Activated CD8-positive, alpha-beta T cell treated with anti-CD3 and anti-CD28 coated beads, Interleukin-2, amount 10 ng/mL, durations not matched to agents 7 days and 5 days (primary cell): ENCODE measurements around the gene YRDC. TPM values are rescaled to one million over a fixed set of nuclear protein-coding genes. Genes with fewer than 3 reads are reported as not detected.
A peak's percentile ranks its signal among the peaks of the same experiment; 100 is the strongest.
"Not testable (repeated sequence)": the region's sequence is repeated elsewhere in the genome, so short reads cannot be mapped to it uniquely, and the experiment has no call there.

Experiments used
- ATAC-seq: fragments of 150-1000 bp; cut with Tn5 transposase; one replicate; pipeline ENCODE4 v1.10.0; 2021; ENCODE audit warnings: moderate library complexity
- CTCF ChIA-PET: fragments of 350-600 bp; sonication (Branson Sonifier 250); formaldehyde crosslinking; loops from one replicate; lab custom pipeline; 2021; ENCODE audit warnings: antibody characterized with exemption; lab: Charles Lee
- POLR2A ChIA-PET: fragments of 350-600 bp; sonication (Branson Sonifier 250); formaldehyde crosslinking; loops from one replicate; lab custom pipeline; 2021; ENCODE audit warnings: antibody characterized with exemption; lab: Charles Lee
- DNase-seq: peaks from one replicate; pipeline ENCODE4 v3.0.0-alpha.2; 2020
- H3K27ac Mint-ChIP-seq: one replicate; pipeline ENCODE4 v1.8.0; 2021; ENCODE audit warnings: mild to moderate bottlenecking, mixed read lengths
- H3K27me3 Mint-ChIP-seq: one replicate; pipeline ENCODE4 v1.8.0; 2021; ENCODE audit warnings: low read depth, mixed read lengths
- H3K36me3 Mint-ChIP-seq: one replicate; pipeline ENCODE4 v1.8.0; 2021; ENCODE audit warnings: low read depth, mixed read lengths
- H3K4me1 Mint-ChIP-seq: one replicate; pipeline ENCODE4 v1.8.0; 2021; ENCODE audit warnings: low read depth, mixed read lengths
- H3K4me3 Mint-ChIP-seq: one replicate; pipeline ENCODE4 v1.8.0; 2021; ENCODE audit warnings: mild to moderate bottlenecking, mixed read lengths
- H3K9me3 Mint-ChIP-seq: one replicate; pipeline ENCODE4 v1.8.0; 2022; ENCODE audit warnings: mixed read lengths; ENCODE audit not compliant: insufficient read depth
- total RNA-seq, 2 experiments: library from RNA; stranded (reverse); gene quantifications; one replicate each; pipeline ENCODE4 v1.2.3, GENCODE V29; 2021

The YRDC gene
- total RNA-seq, 2 experiments from 2014 or later = 17.1 to 17.3 TPM

- Mint-ChIP-seq H3K4me3 (peak overlapping the region; percentile 54), H3K9me3 (no peaks in the 10 kb centered on the region), H3K27me3 (peaks cover 28% of the 10 kb centered on the region), H3K4me1 (peaks cover 23% of the 10 kb centered on the region), H3K27ac (no peak overlapping the region), H3K36me3 (peaks cover 9% of the 10 kb centered on the region)
- POLR2A ChIA-PET = no interaction called here
- CTCF ChIA-PET = no interaction called here
- DNase-seq (peak; percentile 66), ATAC-seq (peak; percentile 43)
Measured at GRCh38 chr1:37795340-37796125, 12.5 kb downstream of the YRDC start.

GRCh38 chr1:37794372-37795339, 13.4 kb downstream of the YRDC start:
- peaks cover 28% of the 10 kb centered on the region for H3K27me3 Mint-ChIP-seq
- H3K27ac Mint-ChIP-seq = no peak overlapping the region
- POLR2A ChIA-PET = no interaction called here
- no peaks in the 10 kb centered on the region for H3K9me3 Mint-ChIP-seq
- peak overlapping the region; percentile 65 for H3K4me3 Mint-ChIP-seq
- CTCF ChIA-PET = no interaction called here
- H3K36me3 Mint-ChIP-seq = peaks cover 3% of the 10 kb centered on the region
- peaks cover 23% of the 10 kb centered on the region for H3K4me1 Mint-ChIP-seq
- DNase-seq (no peak), ATAC-seq (peak; percentile 32)

- Mint-ChIP-seq H3K9me3 (no peaks in the 10 kb centered on the region), H3K4me1 (peaks cover 23% of the 10 kb centered on the region), H3K27me3 (peaks cover 28% of the 10 kb centered on the region), H3K4me3 (peak within 1 kb of the TSS; percentile 65), H3K36me3 (no peaks in the 10 kb centered on the region), H3K27ac (no peak within 1 kb of the TSS)
- DNase-seq = peak; percentile 36
- CTCF ChIA-PET = no interaction called here
- POLR2A ChIA-PET = no interaction called here
- peak; percentile 86 for ATAC-seq
Measured at GRCh38 chr1:37793773-37794371, 14.1 kb downstream of the YRDC start, which contains the start of gene MANEAL. TSS of gene MANEAL (plus strand) at chr1:37793847. CDS start at chr1:37794183, 336 bp downstream.

GRCh38 chr1:37792943-37793686, 14.9 kb downstream of the YRDC start:
- peaks cover 30% of the 10 kb centered on the region for H3K27me3 Mint-ChIP-seq
- H3K9me3 Mint-ChIP-seq = no peaks in the 10 kb centered on the region
- CTCF ChIA-PET = no interaction called here
- H3K27ac Mint-ChIP-seq = no peak overlapping the region
- ATAC-seq = no peak
- POLR2A ChIA-PET = no interaction called here
- H3K36me3 Mint-ChIP-seq = no peaks in the 10 kb centered on the region
- no peak for DNase-seq
- H3K4me1 Mint-ChIP-seq = peaks cover 23% of the 10 kb centered on the region
- H3K4me3 Mint-ChIP-seq = peak overlapping the region; percentile 15

- CTCF ChIA-PET = no interaction called here
- H3K27me3 Mint-ChIP-seq = peaks cover 6% of the 10 kb centered on the region
- no peaks in the 10 kb centered on the region for H3K4me1 Mint-ChIP-seq
- POLR2A ChIA-PET = no interaction called here
- no peak overlapping the region for H3K4me3 Mint-ChIP-seq
- DNase-seq (no peak), ATAC-seq (no peak)
- H3K36me3 Mint-ChIP-seq = no peaks in the 10 kb centered on the region
- no peaks in the 10 kb centered on the region for H3K9me3 Mint-ChIP-seq
- H3K27ac Mint-ChIP-seq = no peak overlapping the region
Measured at GRCh38 chr1:37782491-37782890, 25.5 kb downstream of the YRDC start.

GRCh38 chr1:37778654-37779053, 29.4 kb downstream of the YRDC start:
- Mint-ChIP-seq H3K27ac (no peak overlapping the region), H3K36me3 (no peaks in the 10 kb centered on the region)

GRCh38 chr1:37776946-37777516, 31.0 kb downstream of the YRDC start:
- Mint-ChIP-seq H3K4me1 (no peaks in the 10 kb centered on the region), H3K27ac (no peak overlapping the region), H3K36me3 (no peaks in the 10 kb centered on the region), H3K4me3 (no peak overlapping the region), H3K9me3 (no peaks in the 10 kb centered on the region), H3K27me3 (no peaks in the 10 kb centered on the region)
- ChIA-PET CTCF (no interaction called here), POLR2A (interaction anchor here (0.6 kb wide), 1 partner anchor 22 kb away, joined by 3 read pairs; no protein-coding TSS in a partner anchor)
- ATAC-seq (no peak), DNase-seq (no peak)

More at GRCh38 chr1:37778654-37779053, 29.4 kb downstream of the YRDC start:
- H3K27me3 Mint-ChIP-seq = no peaks in the 10 kb centered on the region
- ATAC-seq = no peak
- ChIA-PET POLR2A (no interaction called here), CTCF (interaction anchor here (0.6 kb wide), 1 partner anchor 30 kb away, joined by 3 read pairs; the partner anchor contains the start of gene YRDC)
- no peak overlapping the region for H3K4me3 Mint-ChIP-seq
- H3K9me3 Mint-ChIP-seq = no peaks in the 10 kb centered on the region
- no peaks in the 10 kb centered on the region for H3K4me1 Mint-ChIP-seq
- DNase-seq = no peak

- H3K27ac Mint-ChIP-seq, H3K4me1 Mint-ChIP-seq, ATAC-seq, CTCF ChIA-PET, DNase-seq, H3K9me3 Mint-ChIP-seq, H3K4me3 Mint-ChIP-seq, H3K36me3 Mint-ChIP-seq: not testable (repeated sequence)
- POLR2A ChIA-PET = interaction anchor here (0.6 kb wide), 1 partner anchor 435 kb away, joined by 3 read pairs; no protein-coding TSS in a partner anchor
- H3K27me3 Mint-ChIP-seq = peaks cover 29% of the 10 kb centered on the region
Measured at GRCh38 chr1:37771440-37771839, 36.6 kb downstream of the YRDC start.

- ATAC-seq (no peak), DNase-seq (no peak)
- Mint-ChIP-seq H3K9me3 (no peaks in the 10 kb centered on the region), H3K36me3 (no peaks in the 10 kb centered on the region), H3K27me3 (peaks cover 63% of the 10 kb centered on the region), H3K4me3 (no peak overlapping the region), H3K4me1 (peaks cover 5% of the 10 kb centered on the region), H3K27ac (no peak overlapping the region)
- POLR2A ChIA-PET = interaction anchor here (0.6 kb wide), 1 partner anchor 729 kb away, joined by 4 read pairs; no protein-coding TSS in a partner anchor
- CTCF ChIA-PET = interaction anchor here (1.7 kb wide), 1 partner anchor 164 kb away, joined by 3 read pairs; no protein-coding TSS in a partner anchor
Measured at GRCh38 chr1:37767488-37767887, 40.5 kb downstream of the YRDC start.

GRCh38 chr1:37765916-37766664, 41.9 kb downstream of the YRDC start:
- H3K4me1 Mint-ChIP-seq = peaks cover 5% of the 10 kb centered on the region
- H3K4me3 Mint-ChIP-seq = no peak overlapping the region
- H3K27ac Mint-ChIP-seq = no peak overlapping the region
- H3K27me3 Mint-ChIP-seq = peaks cover 66% of the 10 kb centered on the region
- H3K36me3 Mint-ChIP-seq = no peaks in the 10 kb centered on the region
- DNase-seq (no peak), ATAC-seq (no peak)
- CTCF ChIA-PET = interaction anchor here (1.7 kb wide), 2 partner anchors 11 to 163 kb away, joined by 3 to 4 read pairs; no protein-coding TSS in a partner anchor
- H3K9me3 Mint-ChIP-seq = no peaks in the 10 kb centered on the region
- POLR2A ChIA-PET = interaction anchor here (0.6 kb wide), 1 partner anchor 250 kb away, joined by 3 read pairs; no protein-coding TSS in a partner anchor
